OCI-LY1 (cell line): Measurements from ENCODE around the gene FRMD7.

Experiments
- H2AFZ ChIP-seq: fragments of 200-600 bp; sonication (generic), shearing (Covaris generic); 2 replicates; pipeline ENCODE4 v1.6.0; 2014; ENCODE audit warnings: antibody characterized with exemption, mild to moderate bottlenecking, low read length
- H3F3A ChIP-seq: fragments of 200-600 bp; sonication (generic), shearing (Covaris generic); 2 replicates; pipeline ENCODE4 v1.6.0; 2014; ENCODE audit warnings: mild to moderate bottlenecking, antibody characterized with exemption, low read length, moderate library complexity; ENCODE audit not compliant: insufficient read depth
- H3K27ac ChIP-seq: fragments of 200-600 bp; sonication (generic); 2 replicates; pipeline ENCODE4 v1.5.1; 2014; ENCODE audit warnings: low read length, mixed run types, mild to moderate bottlenecking, low read depth; ENCODE audit not compliant: poor library complexity, severe bottlenecking
- H3K27me3 ChIP-seq: fragments of 200-600 bp; sonication (generic); 2 replicates; pipeline ENCODE4 v1.6.0; 2014; ENCODE audit warnings: antibody characterized with exemption, mild to moderate bottlenecking, low read length, moderate library complexity; ENCODE audit not compliant: insufficient read depth
- H3K36me3 ChIP-seq: fragments of 200-600 bp; sonication (generic); 2 replicates; pipeline ENCODE4 v1.6.1; 2014; ENCODE audit warnings: mild to moderate bottlenecking, antibody characterized with exemption, low read length, moderate library complexity, mixed read lengths; ENCODE audit not compliant: insufficient read depth
- H3K4me1 ChIP-seq: fragments of 200-600 bp; sonication (generic); 2 replicates; pipeline ENCODE4 v1.5.1; 2014; ENCODE audit warnings: mild to moderate bottlenecking, low read length, moderate library complexity; ENCODE audit not compliant: insufficient read depth, severe bottlenecking
- H3K4me2 ChIP-seq: fragments of 200-600 bp; sonication (generic), shearing (Covaris generic); 2 replicates; pipeline ENCODE4 v1.6.1; 2014; ENCODE audit warnings: low read length
- H3K4me3 ChIP-seq: fragments of 200-600 bp; sonication (generic); 2 replicates; pipeline ENCODE4 v1.5.1; 2014; ENCODE audit warnings: low read length, low read depth, mild to moderate bottlenecking, mixed read lengths; ENCODE audit not compliant: poor library complexity, severe bottlenecking
- H3K79me2 ChIP-seq: fragments of 200-600 bp; shearing (Covaris generic); 2 replicates; pipeline ENCODE4 v1.6.1; 2016; ENCODE audit warnings: mixed run types, low read length, mixed read lengths; ENCODE audit not compliant: insufficient read depth
- H3K9ac ChIP-seq: fragments of 200-600 bp; sonication (generic), shearing (Covaris generic); 2 replicates; pipeline ENCODE4 v1.6.1; 2014; ENCODE audit warnings: mild to moderate bottlenecking, low read length, mixed read lengths
- H3K9me2 ChIP-seq: fragments of 200-600 bp; sonication (generic), shearing (Covaris generic); 2 replicates; pipeline ENCODE4 v1.6.1; 2014; ENCODE audit warnings: low read depth, mild to moderate bottlenecking, low read length, mixed read lengths
- H3K9me3 ChIP-seq: fragments of 200-600 bp; shearing (Covaris generic); 2 replicates; pipeline ENCODE4 v1.6.1; 2014; ENCODE audit warnings: low read length, mixed read lengths
- H4K20me1 ChIP-seq: fragments of 200-600 bp; sonication (generic), shearing (Covaris generic); 2 replicates; pipeline ENCODE4 v1.6.0; 2016; ENCODE audit warnings: mild to moderate bottlenecking, low read length; ENCODE audit not compliant: insufficient read depth
- EZH2 ChIP-seq: fragments of 200-600 bp; sonication (generic), shearing (Covaris generic); IDR thresholded peaks from 2 replicates; pipeline ENCODE4 v1.8.0; 2017; ENCODE audit warnings: borderline replicate concordance, mixed run types, mild to moderate bottlenecking, antibody characterized with exemption, low read length, moderate library complexity, mixed read lengths
- TF ChIP-seq, protein P1 (sequence below): fragments of 200-600 bp; sonication (generic), shearing (Covaris generic); IDR thresholded peaks from 2 replicates; pipeline ENCODE4 v1.5.1; 2017; ENCODE audit warnings: mild to moderate bottlenecking, antibody characterized with exemption, low read length, moderate library complexity, mixed read lengths

FRMD7 gene, protein sequence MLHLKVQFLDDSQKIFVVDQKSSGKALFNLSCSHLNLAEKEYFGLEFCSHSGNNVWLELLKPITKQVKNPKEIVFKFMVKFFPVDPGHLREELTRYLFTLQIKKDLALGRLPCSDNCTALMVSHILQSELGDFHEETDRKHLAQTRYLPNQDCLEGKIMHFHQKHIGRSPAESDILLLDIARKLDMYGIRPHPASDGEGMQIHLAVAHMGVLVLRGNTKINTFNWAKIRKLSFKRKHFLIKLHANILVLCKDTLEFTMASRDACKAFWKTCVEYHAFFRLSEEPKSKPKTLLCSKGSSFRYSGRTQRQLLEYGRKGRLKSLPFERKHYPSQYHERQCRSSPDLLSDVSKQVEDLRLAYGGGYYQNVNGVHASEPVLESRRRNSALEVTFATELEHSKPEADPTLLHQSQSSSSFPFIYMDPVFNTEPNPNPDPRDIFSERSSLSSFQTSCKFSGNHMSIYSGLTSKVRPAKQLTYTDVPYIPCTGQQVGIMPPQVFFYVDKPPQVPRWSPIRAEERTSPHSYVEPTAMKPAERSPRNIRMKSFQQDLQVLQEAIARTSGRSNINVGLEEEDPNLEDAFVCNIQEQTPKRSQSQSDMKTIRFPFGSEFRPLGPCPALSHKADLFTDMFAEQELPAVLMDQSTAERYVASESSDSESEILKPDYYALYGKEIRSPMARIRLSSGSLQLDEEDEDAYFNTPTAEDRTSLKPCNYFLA

DNA sequence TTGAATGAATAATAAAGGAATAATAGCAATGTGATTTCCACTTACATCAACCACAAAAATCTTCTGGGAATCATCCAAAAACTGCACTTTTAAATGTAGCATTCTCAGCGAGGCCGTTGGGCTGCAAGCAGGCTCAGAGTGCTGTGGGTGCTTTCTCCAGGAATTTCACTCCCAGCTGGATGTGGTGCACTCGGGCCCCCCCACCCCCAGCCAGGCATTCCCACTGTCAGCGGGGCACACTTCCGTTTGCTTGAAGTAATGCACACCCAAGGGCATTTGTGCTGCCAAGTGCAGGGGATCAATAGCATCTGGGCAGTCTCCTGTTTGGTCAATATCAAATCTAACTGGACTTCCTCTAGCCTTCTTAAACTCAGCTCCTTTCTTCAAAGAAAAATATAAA lies at the start of gene FRMD7:
TSS of gene FRMD7 (minus strand) at position 278 of the 400 bp plus-strand sequence. CDS start at position 102, 176 bp downstream.
- Histone ChIP-seq H4K20me1 (no peaks in the 10 kb centered on the region), H3K27ac (no peak within 1 kb of the TSS), H3K4me2 (no peak within 1 kb of the TSS), H3K9me2 (no peaks in the 10 kb centered on the region), H3K4me3 (no peak within 1 kb of the TSS), H3K9ac (no peak within 1 kb of the TSS), H2AFZ (no peak within 1 kb of the TSS), H3K4me1 (no peaks in the 10 kb centered on the region), H3F3A (no peaks in the 10 kb centered on the region), H3K36me3 (no peaks in the 10 kb centered on the region), H3K9me3 (no peaks in the 10 kb centered on the region), H3K27me3 (no peaks in the 10 kb centered on the region), H3K79me2 (no peaks in the 10 kb centered on the region)
- TF ChIP-seq EZH2, result no peak
- TF ChIP-seq, protein P1, sequence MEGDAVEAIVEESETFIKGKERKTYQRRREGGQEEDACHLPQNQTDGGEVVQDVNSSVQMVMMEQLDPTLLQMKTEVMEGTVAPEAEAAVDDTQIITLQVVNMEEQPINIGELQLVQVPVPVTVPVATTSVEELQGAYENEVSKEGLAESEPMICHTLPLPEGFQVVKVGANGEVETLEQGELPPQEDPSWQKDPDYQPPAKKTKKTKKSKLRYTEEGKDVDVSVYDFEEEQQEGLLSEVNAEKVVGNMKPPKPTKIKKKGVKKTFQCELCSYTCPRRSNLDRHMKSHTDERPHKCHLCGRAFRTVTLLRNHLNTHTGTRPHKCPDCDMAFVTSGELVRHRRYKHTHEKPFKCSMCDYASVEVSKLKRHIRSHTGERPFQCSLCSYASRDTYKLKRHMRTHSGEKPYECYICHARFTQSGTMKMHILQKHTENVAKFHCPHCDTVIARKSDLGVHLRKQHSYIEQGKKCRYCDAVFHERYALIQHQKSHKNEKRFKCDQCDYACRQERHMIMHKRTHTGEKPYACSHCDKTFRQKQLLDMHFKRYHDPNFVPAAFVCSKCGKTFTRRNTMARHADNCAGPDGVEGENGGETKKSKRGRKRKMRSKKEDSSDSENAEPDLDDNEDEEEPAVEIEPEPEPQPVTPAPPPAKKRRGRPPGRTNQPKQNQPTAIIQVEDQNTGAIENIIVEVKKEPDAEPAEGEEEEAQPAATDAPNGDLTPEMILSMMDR, result no peak

DNA sequence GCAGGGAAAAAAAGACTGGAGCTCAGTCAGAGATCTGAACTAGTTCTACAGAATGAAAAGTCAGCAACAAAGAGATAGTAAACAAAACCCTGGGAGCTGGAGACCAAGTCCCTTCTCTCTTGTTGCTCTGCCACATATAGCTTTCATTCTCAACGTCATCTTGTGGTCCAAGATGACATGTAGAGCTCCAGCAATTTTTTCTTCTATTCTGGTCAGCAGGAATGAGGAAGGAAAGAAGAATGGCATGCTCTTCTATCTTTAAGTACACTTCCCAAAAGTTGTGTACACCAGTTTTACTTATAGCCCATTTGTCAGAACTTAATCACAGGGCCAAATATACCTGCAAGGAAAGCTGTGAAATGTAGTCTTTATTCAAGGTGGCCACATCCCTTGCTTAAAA lies 45.8 kb upstream of the FRMD7 start:
- no peaks in the 10 kb centered on the region for H3K9me2 ChIP-seq
- no peaks in the 10 kb centered on the region for H3K79me2 ChIP-seq
- H3K27me3 ChIP-seq, result no peaks in the 10 kb centered on the region
- H3K9me3 ChIP-seq, result no peaks in the 10 kb centered on the region
- no peak overlapping the region for H3K4me3 ChIP-seq
- no peak overlapping the region for H3K27ac ChIP-seq
- no peaks in the 10 kb centered on the region for H3F3A ChIP-seq
- no peaks in the 10 kb centered on the region for H3K36me3 ChIP-seq
- no peaks in the 10 kb centered on the region for H3K4me1 ChIP-seq
- no peak for TF ChIP-seq EZH2
- TF ChIP-seq, protein P1, result no peak
- H4K20me1 ChIP-seq, result no peaks in the 10 kb centered on the region
- H3K4me2 ChIP-seq, result no peak overlapping the region
- H2AFZ ChIP-seq, result no peak overlapping the region
- H3K9ac ChIP-seq, result no peak overlapping the region

DNA sequence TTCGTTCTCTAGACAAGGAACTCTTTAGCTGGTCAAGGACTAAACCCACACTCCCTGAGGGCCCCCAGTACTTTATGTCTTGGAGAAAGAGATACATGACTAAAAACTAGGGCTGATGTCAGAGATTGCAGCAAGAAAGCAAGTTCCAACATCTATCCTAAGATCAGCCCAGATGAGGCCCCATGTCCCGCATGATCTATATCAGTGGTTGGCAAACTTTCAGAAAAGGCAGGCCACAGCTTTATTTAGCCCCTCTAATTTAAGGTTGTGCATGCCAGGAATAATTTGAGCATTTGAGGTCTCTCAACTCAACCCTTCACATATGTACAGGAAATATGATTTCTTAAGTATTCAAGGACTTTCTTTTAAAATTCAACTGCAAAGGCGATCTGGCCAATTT lies 44.1 kb upstream of the FRMD7 start:
- Histone ChIP-seq H3K9ac (no peak overlapping the region), H3K9me3 (no peaks in the 10 kb centered on the region), H3K27me3 (no peaks in the 10 kb centered on the region), H3K4me2 (no peak overlapping the region), H3K4me3 (no peak overlapping the region), H4K20me1 (no peaks in the 10 kb centered on the region), H3K4me1 (no peaks in the 10 kb centered on the region), H3K9me2 (no peaks in the 10 kb centered on the region), H3K27ac (no peak overlapping the region), H3K79me2 (no peaks in the 10 kb centered on the region), H3K36me3 (no peaks in the 10 kb centered on the region), H3F3A (no peaks in the 10 kb centered on the region), H2AFZ (no peak overlapping the region)
- TF ChIP-seq, protein P1, result no peak
- no peak for TF ChIP-seq EZH2
